Nephron progenitor cell (in vitro differentiated cells): ENCODE results near the gene UBXN10.

ENCODE experiments used
- DNase-seq: peaks from one replicate; pipeline ENCODE4 v3.0.0; 2021
- H3K27ac Mint-ChIP-seq: 2 replicates; pipeline ENCODE4 v1.8.0; 2021; ENCODE audit warnings: mild to moderate bottlenecking, moderate library complexity, mixed read lengths
- H3K27me3 Mint-ChIP-seq: 2 replicates; pipeline ENCODE4 v1.8.0; 2021; ENCODE audit warnings: mild to moderate bottlenecking, low read depth, mixed read lengths; ENCODE audit not compliant: poor library complexity
- H3K36me3 Mint-ChIP-seq: 2 replicates; pipeline ENCODE4 v1.8.0; 2021; ENCODE audit warnings: low read depth, mixed read lengths
- H3K4me1 Mint-ChIP-seq: 2 replicates; pipeline ENCODE4 v1.8.0; 2021; ENCODE audit warnings: mixed read lengths
- H3K4me3 Mint-ChIP-seq: 2 replicates; pipeline ENCODE4 v1.8.0; 2021; ENCODE audit warnings: mild to moderate bottlenecking, moderate library complexity, mixed read lengths
- H3K9me3 Mint-ChIP-seq: 2 replicates; pipeline ENCODE4 v1.8.0; 2021; ENCODE audit warnings: mild to moderate bottlenecking, moderate library complexity, mixed read lengths
- TF ChIP-seq, protein P1 (sequence below): fragments of 200-600 bp; sonication (generic); IDR thresholded peaks from 2 replicates; pipeline ENCODE4 v1.5.0; 2021; ENCODE audit warnings: antibody characterized with exemption

UBXN10 gene

DNA sequence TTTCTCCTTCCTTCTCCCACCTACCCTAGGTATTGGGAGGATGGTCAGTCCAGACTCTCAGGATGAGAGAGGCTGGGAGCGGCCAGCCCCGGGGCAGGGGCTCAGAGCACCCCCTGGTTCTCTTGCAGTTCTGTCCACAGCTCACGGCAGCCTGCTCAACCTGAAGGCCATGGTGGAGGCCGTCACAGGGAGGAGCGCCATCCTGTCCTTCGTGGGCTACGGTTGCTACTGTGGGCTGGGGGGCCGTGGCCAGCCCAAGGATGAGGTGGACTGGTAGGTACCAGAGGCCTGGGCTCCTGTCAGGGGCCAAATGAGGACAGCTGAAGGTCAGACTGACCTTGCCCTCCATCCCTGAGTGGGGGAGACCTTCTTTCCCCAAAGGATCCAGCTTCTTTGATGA lies 42.6 kb upstream of the UBXN10 start:
- Mint-ChIP-seq H3K9me3 (no peaks in the 10 kb centered on the region), H3K36me3 (no peaks in the 10 kb centered on the region), H3K4me3 (no peak overlapping the region), H3K27ac (no peak overlapping the region), H3K4me1 (peaks cover 27% of the 10 kb centered on the region), H3K27me3 (peaks cover 6% of the 10 kb centered on the region)
- DNase-seq, result no peak
- TF ChIP-seq, protein P1, sequence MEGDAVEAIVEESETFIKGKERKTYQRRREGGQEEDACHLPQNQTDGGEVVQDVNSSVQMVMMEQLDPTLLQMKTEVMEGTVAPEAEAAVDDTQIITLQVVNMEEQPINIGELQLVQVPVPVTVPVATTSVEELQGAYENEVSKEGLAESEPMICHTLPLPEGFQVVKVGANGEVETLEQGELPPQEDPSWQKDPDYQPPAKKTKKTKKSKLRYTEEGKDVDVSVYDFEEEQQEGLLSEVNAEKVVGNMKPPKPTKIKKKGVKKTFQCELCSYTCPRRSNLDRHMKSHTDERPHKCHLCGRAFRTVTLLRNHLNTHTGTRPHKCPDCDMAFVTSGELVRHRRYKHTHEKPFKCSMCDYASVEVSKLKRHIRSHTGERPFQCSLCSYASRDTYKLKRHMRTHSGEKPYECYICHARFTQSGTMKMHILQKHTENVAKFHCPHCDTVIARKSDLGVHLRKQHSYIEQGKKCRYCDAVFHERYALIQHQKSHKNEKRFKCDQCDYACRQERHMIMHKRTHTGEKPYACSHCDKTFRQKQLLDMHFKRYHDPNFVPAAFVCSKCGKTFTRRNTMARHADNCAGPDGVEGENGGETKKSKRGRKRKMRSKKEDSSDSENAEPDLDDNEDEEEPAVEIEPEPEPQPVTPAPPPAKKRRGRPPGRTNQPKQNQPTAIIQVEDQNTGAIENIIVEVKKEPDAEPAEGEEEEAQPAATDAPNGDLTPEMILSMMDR, result no peak

DNA sequence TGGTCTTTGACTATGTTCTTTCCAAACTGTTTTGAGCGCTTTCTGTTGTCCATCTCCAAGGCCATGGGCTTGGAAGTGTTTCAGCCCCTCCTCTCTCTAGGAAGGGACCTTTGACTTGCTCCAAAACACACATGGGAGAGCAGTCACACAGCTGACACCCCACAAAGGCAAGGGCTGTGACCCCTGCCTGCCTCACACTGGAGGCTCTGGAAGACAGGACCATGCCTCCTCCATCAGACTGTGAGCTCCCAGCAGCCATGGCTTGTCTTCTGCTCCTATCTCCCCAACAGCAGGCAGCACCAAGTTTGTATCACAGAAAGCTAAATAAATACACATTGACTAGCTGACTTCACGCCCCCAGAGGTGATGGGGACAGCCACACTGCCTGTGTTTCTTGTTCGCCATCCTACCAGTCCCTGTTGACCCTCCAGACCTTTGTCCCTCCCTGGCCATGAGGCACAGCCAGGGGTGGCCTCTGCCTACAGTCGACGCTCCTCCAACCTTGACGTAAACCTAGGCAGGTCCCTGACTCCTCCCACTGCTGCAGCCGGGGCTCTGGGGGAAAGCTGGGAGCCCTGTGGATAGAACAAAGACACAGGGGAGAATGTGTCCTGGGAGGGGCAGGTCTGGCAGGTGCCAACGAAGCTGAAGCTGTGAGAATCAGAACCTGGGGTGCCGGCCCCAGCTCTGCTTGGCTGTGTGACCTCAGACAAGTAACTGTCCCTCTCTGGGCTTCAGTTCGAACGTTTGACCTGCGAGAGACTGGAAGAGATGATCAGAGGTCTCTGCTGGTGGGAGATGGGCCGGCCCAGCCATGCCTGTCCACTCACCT lies 41.9 kb upstream of the UBXN10 start:
- no peaks in the 10 kb centered on the region for H3K36me3 Mint-ChIP-seq
- H3K27me3 Mint-ChIP-seq, result peaks cover 6% of the 10 kb centered on the region
- H3K4me3 Mint-ChIP-seq, result no peak overlapping the region
- TF ChIP-seq, protein P1, result no peak
- no peak for DNase-seq
- peaks cover 27% of the 10 kb centered on the region for H3K4me1 Mint-ChIP-seq
- no peak overlapping the region for H3K27ac Mint-ChIP-seq
- H3K9me3 Mint-ChIP-seq, result no peaks in the 10 kb centered on the region

DNA sequence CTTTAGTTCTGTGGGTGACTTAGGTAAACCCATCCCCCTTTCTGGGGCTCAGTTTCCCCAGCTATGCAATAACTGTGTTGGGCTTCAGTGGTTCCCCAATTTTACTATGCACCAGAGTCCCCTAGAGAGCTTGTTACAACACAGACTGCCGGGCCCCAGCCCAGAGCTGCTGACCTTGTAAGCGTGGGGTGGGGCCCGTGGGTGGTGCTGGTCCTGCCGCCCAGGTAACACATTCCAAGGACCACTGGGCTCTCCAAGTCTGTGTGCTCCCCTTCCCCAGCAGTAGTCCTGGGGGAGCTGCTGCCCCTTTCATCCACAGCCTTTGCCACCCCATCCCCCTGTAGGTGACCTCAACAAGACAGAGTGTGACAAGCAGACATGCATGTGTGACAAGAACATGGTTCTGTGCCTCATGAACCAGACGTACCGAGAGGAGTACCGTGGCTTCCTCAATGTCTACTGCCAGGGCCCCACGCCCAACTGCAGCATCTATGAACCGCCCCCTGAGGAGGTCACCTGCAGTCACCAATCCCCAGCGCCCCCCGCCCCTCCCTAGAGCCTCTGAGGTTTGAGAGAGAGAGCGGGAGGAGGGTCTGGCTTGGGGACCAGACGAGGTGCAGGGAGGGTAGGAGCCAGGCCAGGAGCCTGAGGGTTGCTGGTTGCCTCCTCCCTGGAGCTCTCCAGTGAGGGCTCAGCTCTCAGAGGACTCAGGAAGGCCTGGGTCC lies 37.9 kb upstream of the UBXN10 start:
- no peak for DNase-seq
- TF ChIP-seq, protein P1, result no peak
- Mint-ChIP-seq H3K27ac (no peak overlapping the region), H3K9me3 (no peaks in the 10 kb centered on the region), H3K4me1 (peaks cover 15% of the 10 kb centered on the region), H3K36me3 (no peaks in the 10 kb centered on the region), H3K4me3 (no peak overlapping the region), H3K27me3 (no peaks in the 10 kb centered on the region)

DNA sequence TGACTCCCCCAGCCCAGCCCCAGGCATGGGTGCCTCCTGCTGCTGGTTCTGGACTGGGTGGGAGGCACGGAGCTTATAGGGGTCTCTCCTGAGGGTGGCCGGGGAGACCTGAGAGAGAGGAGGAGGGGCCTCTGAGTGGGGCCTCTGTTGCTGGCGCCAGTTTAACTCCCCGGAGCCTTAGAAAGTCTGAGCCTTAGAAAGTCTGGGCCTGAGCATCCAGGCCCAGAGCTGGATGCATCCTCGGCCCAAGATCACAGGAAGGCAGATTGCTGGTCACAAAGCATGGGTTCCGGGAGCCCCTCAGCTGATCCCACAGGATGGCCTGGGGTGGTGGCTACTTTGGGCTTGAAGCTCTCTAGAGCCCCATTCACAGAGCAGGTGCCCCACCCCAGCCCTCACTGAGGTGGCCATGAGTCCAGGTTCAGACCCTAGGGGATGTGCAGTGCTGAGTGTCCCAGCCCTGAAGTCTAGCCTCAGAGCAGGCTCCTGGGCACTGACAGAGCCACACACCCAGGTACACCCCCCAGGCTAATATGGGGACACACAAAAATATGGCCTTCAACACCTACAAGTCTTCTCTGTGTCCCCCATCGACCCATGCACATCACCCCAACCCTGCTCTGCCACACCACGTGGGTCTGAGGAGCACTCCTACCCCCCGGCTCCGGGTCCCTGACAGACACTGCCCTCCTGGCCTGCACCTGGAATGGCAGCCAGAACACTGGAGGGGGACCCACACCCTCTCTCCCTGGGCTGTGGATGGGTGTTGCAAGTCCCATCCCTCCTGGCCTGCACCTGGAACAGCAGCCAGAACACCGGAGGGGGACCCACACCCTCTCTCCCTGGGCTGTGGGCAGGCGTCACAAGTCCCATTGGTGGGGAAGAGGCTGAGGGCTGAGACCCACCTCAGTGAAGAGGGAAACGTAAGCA lies 37.1 kb upstream of the UBXN10 start:
- Mint-ChIP-seq H3K27me3 (no peaks in the 10 kb centered on the region), H3K9me3 (no peaks in the 10 kb centered on the region), H3K27ac (no peak overlapping the region), H3K36me3 (no peaks in the 10 kb centered on the region), H3K4me1 (peaks cover 17% of the 10 kb centered on the region), H3K4me3 (no peak overlapping the region)
- TF ChIP-seq, protein P1, result no peak
- DNase-seq, result no peak

DNA sequence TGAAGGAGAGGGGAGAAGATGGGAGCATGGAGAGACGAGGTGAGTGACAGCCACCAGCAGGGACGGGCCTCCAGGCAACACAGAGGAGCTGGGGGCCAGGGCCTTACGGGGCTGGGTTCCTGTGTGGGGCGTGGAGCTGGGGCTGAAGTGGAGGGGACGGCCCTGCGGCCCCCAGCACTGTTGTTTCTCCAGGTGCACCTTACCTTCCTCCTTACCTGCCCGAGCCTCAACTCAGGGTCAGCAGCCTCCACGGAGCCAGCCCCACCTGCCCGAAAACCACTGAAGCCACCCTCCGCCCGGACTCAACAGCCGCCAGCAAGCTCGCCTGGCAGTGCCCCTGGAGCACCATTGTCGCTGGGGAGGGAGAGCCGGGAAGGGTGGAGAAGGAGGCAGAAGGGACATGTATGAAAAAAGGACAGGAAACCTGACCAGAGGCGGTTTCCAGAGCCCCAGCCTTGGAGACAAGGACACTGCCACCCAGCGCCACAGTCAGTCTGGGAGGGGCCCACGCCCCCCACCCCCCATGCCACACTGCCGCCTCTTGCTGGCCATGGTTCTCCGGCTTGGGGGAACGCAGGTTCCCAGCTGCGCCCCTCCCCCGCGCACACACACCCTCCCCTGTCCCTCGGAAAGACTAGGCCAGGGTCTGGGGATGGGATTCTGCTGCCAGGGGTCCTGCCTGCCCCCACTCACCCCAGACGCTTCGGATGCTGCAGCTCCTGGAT lies 36.1 kb upstream of the UBXN10 start:
- no peak for DNase-seq
- H3K27me3 Mint-ChIP-seq, result peaks cover 1% of the 10 kb centered on the region
- no peaks in the 10 kb centered on the region for H3K36me3 Mint-ChIP-seq
- no peaks in the 10 kb centered on the region for H3K9me3 Mint-ChIP-seq
- H3K27ac Mint-ChIP-seq, result no peak overlapping the region
- TF ChIP-seq, protein P1, result no peak
- H3K4me1 Mint-ChIP-seq, result peaks cover 22% of the 10 kb centered on the region
- H3K4me3 Mint-ChIP-seq, result no peak overlapping the region
